GM18858 (cell line): Measurements from ENCODE around the gene CGNL1.

ENCODE experiments used
- ATAC-seq: cut with Tn5 transposase; IDR thresholded peaks from one replicate; pipeline ENCODE4 v1.9.1; 2021; ENCODE audit not compliant: unreplicated experiment

Gene CGNL1

GRCh38 chr15:57592836-57593420 is 216.6 kb downstream of the CGNL1 start:
- ATAC-seq: no peak

GRCh38 chr15:57594479-57594878 is 218.2 kb downstream of the CGNL1 start:
- ATAC-seq: no peak

- ATAC-seq: no peak
Observed at GRCh38 chr15:57595011-57595866, 218.9 kb downstream of the CGNL1 start.

GRCh38 chr15:57596301-57596855 is 220.1 kb downstream of the CGNL1 start:
- ATAC-seq: no peak

GRCh38 chr15:57596978-57597377 is 220.7 kb downstream of the CGNL1 start:
- ATAC-seq: no peak

- no peak for ATAC-seq
Observed at GRCh38 chr15:57597431-57597830, 221.1 kb downstream of the CGNL1 start.

GRCh38 chr15:57598346-57598745 is 222.0 kb downstream of the CGNL1 start:
- no peak for ATAC-seq

GRCh38 chr15:57599296-57599810 is 223.0 kb downstream of the CGNL1 start:
- no peak for ATAC-seq

GRCh38 chr15:57600197-57600596 is 223.9 kb downstream of the CGNL1 start:
- ATAC-seq: no peak
